GM19395 (cell line): ENCODE data around the gene GLDN.
"Not testable (repeated sequence)": the region's sequence is repeated elsewhere in the genome, so short reads cannot be mapped to it uniquely, and the experiment has no call there.

Experiments used
- ATAC-seq: cut with Tn5 transposase; IDR thresholded peaks from one replicate; pipeline ENCODE4 v1.9.1; 2021; ENCODE audit warnings: mild to moderate bottlenecking, moderate library complexity; ENCODE audit not compliant: unreplicated experiment

The GLDN gene

DNA sequence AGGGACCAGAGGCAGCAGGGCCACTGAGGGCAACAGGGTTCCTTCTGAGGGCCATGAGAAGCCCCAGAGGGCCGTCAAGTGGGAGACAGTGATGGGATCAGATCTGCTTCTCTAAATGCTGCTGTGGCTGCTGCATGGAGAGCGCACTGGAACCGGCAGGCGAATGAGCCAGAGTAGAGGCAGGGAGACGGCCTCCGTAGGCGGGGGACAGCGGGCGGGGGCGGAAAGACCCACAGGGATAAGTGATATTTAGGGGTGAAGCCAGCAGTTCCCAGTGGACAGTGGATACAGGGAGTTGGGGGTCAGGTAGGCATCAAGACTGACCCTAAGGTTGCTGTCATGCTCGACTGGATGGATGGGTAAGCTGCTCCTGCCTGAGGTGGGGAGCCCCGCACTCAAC is 45.0 kb downstream of the GLDN start:
- ATAC-seq: no peak

DNA sequence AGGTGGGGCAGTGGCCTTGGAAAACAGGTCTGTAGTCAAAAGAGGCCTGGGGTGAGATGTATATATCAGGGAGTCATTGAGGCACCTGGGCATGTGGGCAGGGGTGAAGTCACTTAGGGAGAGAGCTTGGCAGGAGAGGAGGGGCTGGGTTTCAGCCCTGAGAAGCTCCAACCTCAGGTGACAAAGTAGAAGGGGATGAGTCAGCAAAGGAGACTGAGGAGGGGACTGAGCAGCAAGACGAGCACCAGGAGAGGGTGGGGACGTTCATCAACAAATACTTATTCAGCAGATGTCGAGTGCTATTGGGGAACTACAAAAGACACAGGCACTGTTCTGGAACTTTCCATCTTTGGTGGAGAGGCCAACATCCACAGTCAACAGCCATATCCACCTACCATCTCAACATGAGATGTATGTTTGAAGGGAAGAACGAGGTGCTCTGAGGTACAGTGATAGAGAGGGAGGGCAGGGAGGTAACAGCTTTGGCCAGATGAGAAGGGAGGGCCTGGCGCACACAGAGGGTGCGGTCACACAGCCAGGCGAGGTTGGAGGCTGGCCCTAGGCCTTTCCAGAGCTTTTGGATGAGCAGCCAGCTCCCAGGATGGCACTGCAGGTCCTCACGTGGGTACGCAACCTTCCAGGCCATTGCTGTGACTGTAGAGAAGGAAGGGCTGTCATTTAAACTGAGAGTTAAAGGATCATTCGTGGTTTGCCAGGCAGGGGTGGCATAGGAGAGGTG is 45.7 kb downstream of the GLDN start:
- no peak for ATAC-seq

DNA sequence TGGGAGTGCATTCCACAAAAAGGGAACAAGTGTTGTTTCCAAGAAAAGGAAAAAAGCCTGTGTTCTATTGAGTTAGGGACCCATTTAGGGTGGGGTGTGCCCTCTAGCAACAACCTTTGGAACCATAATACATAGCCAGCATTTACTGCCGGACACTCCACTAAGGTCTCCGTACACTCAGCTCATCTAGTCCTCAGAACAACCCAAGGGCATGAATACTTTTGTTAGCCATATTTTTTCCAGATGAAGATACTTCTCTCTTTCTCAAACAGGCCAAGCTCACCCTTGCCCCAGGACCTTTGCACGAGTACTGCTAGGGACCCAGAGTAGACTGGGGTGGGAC is 46.2 kb downstream of the GLDN start:
- no peak for ATAC-seq

DNA sequence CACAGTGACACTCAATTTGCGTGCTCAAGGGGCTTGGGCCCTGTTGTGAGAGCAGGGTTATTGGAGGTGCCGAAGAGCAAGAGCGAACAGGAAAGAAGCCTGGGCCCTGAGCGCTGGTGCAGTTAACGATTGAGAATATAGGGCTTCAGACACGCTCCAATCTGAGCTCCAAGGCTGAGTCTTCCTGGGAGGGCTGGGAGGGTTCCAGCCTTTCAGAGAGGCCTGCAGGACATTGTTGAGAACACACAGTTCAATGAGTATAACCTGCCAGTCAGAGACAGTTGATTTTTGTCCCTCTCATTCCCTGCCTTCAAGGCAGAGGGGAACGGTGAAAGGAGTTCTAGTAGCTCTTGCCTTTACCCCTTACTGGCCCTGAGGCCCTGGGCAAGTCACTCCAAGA is 47.3 kb downstream of the GLDN start:
- ATAC-seq: no peak

DNA sequence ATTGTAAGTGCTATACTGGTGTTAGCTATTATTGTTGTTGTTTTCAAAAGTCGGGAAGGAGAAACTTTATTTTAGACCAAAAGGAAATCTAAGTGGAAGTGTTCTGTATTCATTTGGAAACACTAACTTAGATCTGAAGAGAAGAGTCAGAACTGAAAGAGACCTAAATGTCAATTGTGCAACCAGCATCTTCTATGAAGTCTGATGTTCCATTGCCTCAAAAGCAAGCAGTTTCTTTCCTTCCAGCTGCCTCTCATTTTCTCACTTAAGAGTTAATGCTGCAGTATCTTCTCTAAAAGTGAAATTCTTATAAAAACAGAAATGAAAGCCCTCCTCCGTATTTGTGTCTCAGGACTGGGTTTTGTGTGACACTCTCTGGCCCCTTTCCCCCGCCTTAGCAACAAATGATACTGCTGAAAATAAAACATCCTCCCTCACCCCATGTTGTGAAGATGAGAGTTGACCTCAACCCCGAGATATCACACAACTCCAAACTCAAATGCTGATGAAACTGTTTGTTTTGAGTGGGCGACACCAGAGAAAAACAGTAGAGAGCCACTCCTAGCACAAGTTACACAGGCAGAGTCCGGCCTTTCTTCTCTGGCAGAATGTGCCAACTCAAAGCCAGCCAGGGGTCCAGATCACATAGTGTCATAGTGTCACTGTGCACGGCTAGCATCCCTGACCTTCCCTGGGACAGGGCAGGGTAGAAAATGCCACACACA is 48.9 kb downstream of the GLDN start:
- no peak for ATAC-seq

GRCh38 chr15:51390966-51391422 is 49.5 kb downstream of the GLDN start:
- no peak for ATAC-seq

DNA sequence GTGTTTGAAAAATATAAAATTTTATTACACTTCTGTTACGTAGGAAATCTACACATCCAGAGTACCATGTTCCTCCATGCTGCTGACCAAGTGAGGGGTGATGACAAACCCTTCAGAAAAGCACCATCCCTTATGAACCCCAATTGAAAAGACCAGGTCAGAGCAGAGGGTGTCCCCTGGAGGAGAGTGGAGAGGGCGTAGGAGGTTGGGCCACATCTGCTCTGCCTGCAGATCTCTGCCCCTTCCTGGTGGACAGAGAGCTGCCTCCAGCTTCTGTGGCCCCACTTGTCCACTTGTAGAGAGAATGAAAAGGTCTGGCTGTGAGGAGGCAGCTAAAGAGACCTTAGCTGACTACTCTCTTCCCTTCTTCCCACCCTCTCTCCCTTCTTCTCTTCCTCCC is 55.5 kb downstream of the GLDN start:
- no peak for ATAC-seq

- no peak for ATAC-seq
Measured at GRCh38 chr15:51398626-51399025, 57.2 kb downstream of the GLDN start.

DNA sequence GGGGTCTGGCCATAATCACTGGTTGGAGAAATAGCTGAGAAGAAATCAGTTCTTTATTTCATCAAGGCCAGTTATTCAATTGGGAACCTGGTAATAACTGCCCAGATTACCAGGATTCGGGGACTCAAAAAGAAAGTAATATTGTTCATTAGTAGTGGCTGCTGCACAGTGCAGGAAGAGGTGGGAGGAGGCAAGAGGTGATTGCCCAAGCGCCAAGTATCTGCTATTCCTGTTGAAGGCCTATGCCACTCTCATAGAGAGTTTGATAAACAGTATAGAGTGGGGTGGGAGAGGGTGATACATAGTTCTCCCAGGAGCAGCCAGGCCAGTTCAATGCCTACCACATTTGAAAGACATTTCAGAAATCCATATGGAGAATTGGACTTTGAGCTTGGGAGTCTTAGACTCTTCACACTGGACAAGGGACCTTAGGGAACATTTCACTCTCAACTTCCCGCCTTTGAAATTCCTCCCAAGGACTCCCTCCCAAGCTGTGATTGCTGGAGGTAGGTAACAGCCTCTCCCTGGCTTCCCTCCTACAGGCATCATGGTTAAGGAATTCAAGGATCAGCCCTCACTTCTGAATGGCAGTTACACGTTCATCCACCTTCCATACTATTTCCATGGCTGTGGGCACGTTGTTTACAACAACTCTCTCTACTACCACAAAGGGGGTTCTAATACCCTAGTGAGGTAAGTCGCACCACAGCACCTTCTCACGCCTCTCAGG is 59.8 kb downstream of the GLDN start:
- no peak for ATAC-seq

DNA sequence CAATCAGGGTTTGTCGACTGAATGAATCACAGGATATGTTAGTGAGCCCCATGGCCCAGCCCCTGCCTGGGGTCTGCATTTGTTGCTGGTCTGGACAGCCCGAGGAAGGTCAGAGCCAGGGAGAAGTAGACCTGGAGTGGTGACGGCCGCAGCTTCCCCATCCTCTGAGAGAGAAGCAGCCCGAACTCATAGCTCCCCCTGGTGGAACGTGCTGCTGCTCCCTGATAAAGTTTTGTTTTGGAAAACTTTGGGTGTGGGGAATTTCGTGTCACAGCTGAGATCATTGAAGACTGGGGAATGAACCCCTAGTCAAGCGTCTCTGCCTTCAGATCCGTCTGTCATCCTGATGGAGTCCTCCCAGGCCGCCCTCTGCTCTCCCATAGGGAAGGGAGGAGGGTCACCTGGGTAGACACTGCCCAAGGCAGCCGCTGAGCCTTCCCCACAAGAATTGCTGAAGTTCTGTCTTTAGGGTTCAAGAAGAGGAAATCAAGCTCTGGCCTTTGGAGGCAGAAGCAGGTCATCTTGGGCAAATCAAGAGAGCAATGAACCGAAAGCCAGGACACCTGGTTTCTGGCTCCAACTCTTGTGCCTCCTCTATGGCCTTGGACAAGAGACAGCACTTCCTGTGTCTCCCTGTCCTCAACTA is 60.5 kb downstream of the GLDN start:
- ATAC-seq: no peak

GRCh38 chr15:51403072-51403878 is 61.8 kb downstream of the GLDN start:
- no peak for ATAC-seq

GRCh38 chr15:51403946-51404695 is 62.7 kb downstream of the GLDN start:
- ATAC-seq: no peak

- no peak for ATAC-seq
Measured at GRCh38 chr15:51405693-51406523, 64.5 kb downstream of the GLDN start.

DNA sequence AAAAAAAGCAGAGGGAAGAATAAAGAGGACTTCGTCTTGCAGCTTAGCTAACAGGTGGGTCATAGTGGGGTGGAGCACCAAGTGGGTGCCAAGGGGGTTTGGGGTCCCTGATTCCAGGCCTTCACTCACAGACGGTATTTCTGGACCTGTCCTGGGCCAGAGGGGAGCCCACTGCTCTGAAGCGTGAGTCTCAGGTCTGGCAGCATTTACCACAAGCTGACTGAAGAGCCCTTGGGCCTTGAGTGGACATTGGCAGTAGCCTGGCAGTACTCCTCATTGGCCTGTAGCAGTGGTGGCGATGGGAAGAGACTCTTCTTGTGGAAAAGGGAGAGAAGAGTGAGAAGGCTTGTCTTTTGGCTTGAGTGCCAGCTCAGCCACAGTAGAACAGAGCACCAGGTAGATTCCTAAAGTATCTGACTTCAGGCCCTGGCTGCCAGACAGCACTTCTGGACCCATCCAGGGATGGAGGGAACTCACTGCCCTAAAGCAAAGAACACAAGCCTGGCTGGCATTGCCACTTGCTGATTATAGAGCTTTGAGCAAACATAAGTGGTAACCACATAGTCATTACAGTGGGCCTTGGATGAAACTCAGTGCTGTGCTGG is 72.9 kb downstream of the GLDN start:
- no peak for ATAC-seq

GRCh38 chr15:51416129-51416528 is 74.7 kb downstream of the GLDN start:
- ATAC-seq: no peak

- not testable (repeated sequence) for ATAC-seq
Measured at GRCh38 chr15:51423040-51423439, 81.6 kb downstream of the GLDN start.

GRCh38 chr15:51424780-51425179 is 83.3 kb downstream of the GLDN start:
- no peak for ATAC-seq

GRCh38 chr15:51425517-51426040 is 84.1 kb downstream of the GLDN start:
- ATAC-seq: no peak
